Panc1 (cell line): Measurements from ENCODE around the gene RANGAP1. TPM values are rescaled to one million over a fixed set of nuclear protein-coding genes. Genes with fewer than 3 reads are reported as not detected.
A peak's percentile ranks its signal among the peaks of the same experiment; 100 is the strongest.

Experiments used
- ATAC-seq: fragments of 200-7000 bp; cut with Tn5 transposase; 2 replicates; pipeline ENCODE4 v1.9.1; 2020; ENCODE audit warnings: mild to moderate bottlenecking, moderate library complexity
- BruUV-seq: library from RNA; stranded (reverse); fragments of 400-500 nt; replicated peaks from 2 replicates; lab custom pipeline; 2021; lab: Mats Ljungman, UMichigan
- CTCF ChIA-PET: fragments of 300-600 bp; sonication (Branson Sonifier 250); formaldehyde crosslinking; loops from one replicate; lab custom pipeline; 2022; ENCODE audit warnings: antibody characterized with exemption; lab: Charles Lee
- POLR2A ChIA-PET: fragments of 300-600 bp; sonication (Branson Sonifier 250); formaldehyde crosslinking; loops from one replicate; lab custom pipeline; 2022; ENCODE audit warnings: antibody characterized with exemption; lab: Charles Lee
- DNase-seq: peaks from one replicate; pipeline ENCODE4 v3.0.0-alpha.2; 2010; ENCODE audit warnings: low read depth, low spot score
- H3K27ac ChIP-seq: 2 replicates; pipeline ENCODE4 v1.5.1; 2011; ENCODE audit warnings: mild to moderate bottlenecking, low read length, inconsistent platforms
- H3K27me3 ChIP-seq: fragments of 200-500 bp; sonication (Bioruptor generic); 2 replicates; pipeline ENCODE4 v1.6.0; 2014; ENCODE audit warnings: low read length, inconsistent platforms; ENCODE audit not compliant: control insufficient read depth, insufficient read depth
- H3K36me3 ChIP-seq: fragments of 200-500 bp; sonication (Bioruptor generic); 2 replicates; pipeline ENCODE4 v1.5.1; 2014; ENCODE audit warnings: inconsistent platforms, mild to moderate bottlenecking, low read length, moderate library complexity; ENCODE audit not compliant: control insufficient read depth, insufficient read depth
- H3K4me1 ChIP-seq: 2 replicates; pipeline ENCODE4 v1.5.1; 2011; ENCODE audit warnings: inconsistent platforms, mild to moderate bottlenecking, low read length, moderate library complexity; ENCODE audit not compliant: control insufficient read depth, insufficient read depth
- H3K4me3 ChIP-seq, 2 experiments: 2 replicates each; pipeline ENCODE4 v1.5.1; 2011 to 2012; ENCODE audit warnings: low read depth in 2 of 2, low read length in 2 of 2, mild to moderate bottlenecking in 2 of 2, inconsistent platforms in 1 of 2, moderate library complexity in 1 of 2
- H3K9me3 ChIP-seq: fragments of 200-500 bp; sonication (Bioruptor generic); 2 replicates; pipeline ENCODE4 v1.5.1; 2014; ENCODE audit warnings: low read depth, mild to moderate bottlenecking, inconsistent platforms, low read length, moderate library complexity; ENCODE audit not compliant: control insufficient read depth, insufficient read depth
- CTCF ChIP-seq: fragments of 450-650 bp; IDR thresholded peaks from 2 replicates; pipeline ENCODE4 v1.5.1; 2017; ENCODE audit warnings: mild to moderate bottlenecking
- POLR2AphosphoS5 ChIP-seq: IDR thresholded peaks from 2 replicates; pipeline ENCODE4 v1.6.1; 2012; ENCODE audit warnings: mild to moderate bottlenecking, low read depth, low read length, moderate library complexity
- REST ChIP-seq, 2 experiments: IDR thresholded peaks; 2 replicates each; pipeline ENCODE4 v1.6.1; 2011 to 2012; ENCODE audit warnings: low read depth in 2 of 2, control low read depth in 1 of 2, low read length in 1 of 2, mild to moderate bottlenecking in 1 of 2, moderate library complexity in 1 of 2; ENCODE audit not compliant: insufficient read depth in 1 of 2
- SIN3A ChIP-seq: IDR thresholded peaks from 2 replicates; pipeline ENCODE4 v1.6.1; 2012; ENCODE audit warnings: low read depth, mild to moderate bottlenecking, low read length, moderate library complexity, borderline replicate concordance; ENCODE audit not compliant: insufficient read depth
- TCF7L2 ChIP-seq: IDR thresholded peaks from 2 replicates; pipeline ENCODE4 v1.6.1; 2011; ENCODE audit warnings: mild to moderate bottlenecking, low read depth, low read length, inconsistent platforms
- in situ Hi-C: cut with HindIII; loops from 2 replicates; pipeline ENCODE4 v1.10.0; 2016; ENCODE audit warnings: low sequenced_read_pairs, low pct_unique_long_range_greater_than_20kb
- intact Hi-C: fragments of 100-400 bp; cut with micrococcal nuclease; formaldehyde crosslinking; loops from one replicate; pipeline ENCODE4 v1.10.0; 2022; ENCODE audit not compliant: unreplicated experiment
- total RNA-seq: library from RNA; stranded (reverse); gene quantifications from one replicate; pipeline ENCODE4 v1.2.1, GENCODE V29; 2021; ENCODE audit not compliant: unreplicated experiment

RANGAP1 gene
- total RNA-seq, 1 experiment from 2014 or later, result 140 TPM

- Histone ChIP-seq H3K4me1 (no peaks in the 10 kb centered on the region), H3K4me3 (no peak overlapping the region), H3K27ac (no peak overlapping the region), H3K36me3 (no peaks in the 10 kb centered on the region), H3K9me3 (no peaks in the 10 kb centered on the region), H3K27me3 (no peaks in the 10 kb centered on the region)
- intact Hi-C loops (no loop called here), in situ Hi-C loops (no loop called here)
- TF ChIP-seq SIN3A (no peak), CTCF (no peak), REST (IDR thresholded peaks at IDR 0.05; ENCODE audit: insufficient read depth in 1 of 2, low read depth in 2 of 2, low read length in 1 of 2) (no peak), TCF7L2 (no peak), POLR2AphosphoS5 (no peak)
- no TSS peak for BruUV-seq
- POLR2A ChIA-PET, result interaction anchor here (0.5 kb wide), 1 partner anchor 11 kb away, joined by 3 read pairs; no protein-coding TSS in a partner anchor
- CTCF ChIA-PET, result no interaction called here
- DNase-seq (no peak), ATAC-seq (no peak)
These were observed 44.8 kb downstream of the RANGAP1 start for GRCh38 chr22:41241133-41241676.

- ChIA-PET POLR2A (no interaction called here), CTCF (no interaction called here)
- DNase-seq (no peak), ATAC-seq (peak; percentile 9; the same call in 1 of the 2 replicates)
- Histone ChIP-seq H3K9me3 (no peaks in the 10 kb centered on the region), H3K36me3 (no peaks in the 10 kb centered on the region), H3K27me3 (no peaks in the 10 kb centered on the region), H3K27ac (no peak within 1 kb of the TSS), H3K4me3 (no peak within 1 kb of the TSS), H3K4me1 (no peaks in the 10 kb centered on the region)
- intact Hi-C loops, result no loop called here
- no TSS peak for BruUV-seq
- no peak for TF ChIP-seq REST (IDR thresholded peaks at IDR 0.05; ENCODE audit: insufficient read depth in 1 of 2, low read depth in 2 of 2, low read length in 1 of 2)
- no peak for TF ChIP-seq SIN3A
- TF ChIP-seq TCF7L2, result no peak
- in situ Hi-C loops, result no loop called here
These were observed 45.4 kb downstream of the RANGAP1 start, which contains the start of gene CHADL for GRCh38 chr22:41240377-41241132. CHADL (minus strand) TSS chr22:41240931; CDS start chr22:41240881, 50 bp downstream.
